K562 (cell line): ENCODE results near the gene SH3BGR. TPM values are rescaled to one million over a fixed set of nuclear protein-coding genes. Genes with fewer than 3 reads are reported as not detected.
A peak's percentile ranks its signal among the peaks of the same experiment; 100 is the strongest.

Experiments
- ATF1 ChIP-seq, 2 experiments: fragments of 450-650 bp in 1 of 2; IDR thresholded peaks; 2 replicates each; pipeline ENCODE4 v1.6.1; 2016; ENCODE audit warnings: missing compliant biosample characterization in 1 of 2, missing genetic modification characterization in 1 of 2
- BACH1 ChIP-seq: fragments of 200-800 bp; sonication (Bioruptor generic); IDR thresholded peaks from 2 replicates; pipeline ENCODE4 v1.6.1; 2016; ENCODE audit warnings: missing genetic modification characterization, missing compliant biosample characterization
- DEAF1 ChIP-seq: fragments of 450-650 bp; formaldehyde crosslinking; IDR thresholded peaks from 2 replicates; pipeline ENCODE4 v1.4.0; 2020; ENCODE audit warnings: mild to moderate bottlenecking, moderate library complexity
- ELF4 ChIP-seq: fragments of 450-650 bp; formaldehyde crosslinking; IDR thresholded peaks from 2 replicates; pipeline ENCODE4 v1.4.0; 2022; ENCODE audit warnings: missing genetic modification characterization
- KLF10 ChIP-seq: fragments of 250-450 bp; sonication (Bioruptor Pico); IDR thresholded peaks from 2 replicates; pipeline ENCODE4 v1.6.1; 2021; ENCODE audit warnings: matching md5 sums
- MAFK ChIP-seq: IDR thresholded peaks from 2 replicates; pipeline ENCODE4 v1.6.1; 2011; ENCODE audit warnings: low read length, improper control_type of control experiment
- MECOM ChIP-seq: fragments of 250-450 bp; sonication (Bioruptor Pico); IDR thresholded peaks from 2 replicates; pipeline ENCODE4 v1.8.0; 2022; ENCODE audit warnings: inconsistent platforms
- MEF2A ChIP-seq: IDR thresholded peaks from 2 replicates; pipeline ENCODE4 v1.6.1; 2011; ENCODE audit warnings: low read depth, mild to moderate bottlenecking, low read length, moderate library complexity; ENCODE audit not compliant: control insufficient read depth
- NRF1 ChIP-seq, 2 experiments: fragments of 450-650 bp; IDR thresholded peaks in 1 of 2; conservative IDR thresholded peaks in 1 of 2; 2 replicates each; pipeline ENCODE4 v1.6.1; 2014; ENCODE audit warnings: mild to moderate bottlenecking in 2 of 2
- POLR2H ChIP-seq: IDR thresholded peaks from 2 replicates; pipeline ENCODE4 v1.6.1; 2016; ENCODE audit warnings: missing genetic modification characterization, low read depth, mild to moderate bottlenecking, control low read depth, missing compliant biosample characterization, moderate library complexity
- PRPF4 ChIP-seq: fragments of 200-400 bp; formaldehyde crosslinking; IDR thresholded peaks from one replicate; pipeline ENCODE4 v1.6.1; 2017; ENCODE audit warnings: low read length, low read depth, mild to moderate bottlenecking; ENCODE audit not compliant: insufficient read depth, poor library complexity, severe bottlenecking
- SAFB ChIP-seq: fragments of 200-400 bp; formaldehyde crosslinking; IDR thresholded peaks from 2 replicates; pipeline ENCODE4 v1.6.1; 2017; ENCODE audit warnings: low read depth, low read length, borderline replicate concordance
- TCF3 ChIP-seq: sonication (generic); formaldehyde crosslinking; IDR thresholded peaks from 2 replicates; pipeline ENCODE4 v1.4.0; 2020; ENCODE audit warnings: mild to moderate bottlenecking, missing genetic modification reagents
- TCF7 ChIP-seq: sonication (generic); IDR thresholded peaks from 2 replicates; pipeline ENCODE4 v1.6.1; 2016; ENCODE audit warnings: antibody characterized with exemption, borderline replicate concordance
- ZBED1 ChIP-seq: IDR thresholded peaks from 2 replicates; pipeline ENCODE4 v1.6.1; 2014
- ZBTB2 ChIP-seq: fragments of 450-650 bp; IDR thresholded peaks from 2 replicates; pipeline ENCODE4 v1.6.1; 2016; ENCODE audit warnings: antibody characterized with exemption
- ZKSCAN1 ChIP-seq: fragments of 150-350 bp; IDR thresholded peaks from 2 replicates; pipeline ENCODE4 v1.6.1; 2016; ENCODE audit warnings: low read depth, low read length
- polyA plus RNA-seq, 8 experiments: library from polyadenylated mRNA; depleted of rRNA in 4 of 8; stranded (reverse) in 5 of 8; unstranded in 3 of 8; fragments of >200 nt; fragmentation: Nextera tagmentation in 2 of 8; fragmentation: Illumina TruSeq in 1 of 8; extraction: Ambion mirVana in 2 of 8; extraction: Trizol in 1 of 8; gene quantifications; 2 replicates each; pipeline versions ENCODE4 v1.2.1 to v1.2.3, GENCODE V29; 2011 to 2014; ENCODE audit warnings: inconsistent platforms in 1 of 8, missing spikeins in 1 of 8
- total RNA-seq, 7 experiments: library from RNA; depleted of rRNA in 6 of 7; stranded (reverse); fragments of >200 nt in 6 of 7; fragmentation: Illumina TruSeq in 2 of 7; extraction: Trizol in 2 of 7; gene quantifications; 2 replicates each; pipeline versions ENCODE4 v1.2.1 to v1.2.3, GENCODE V29; 2011 to 2021; ENCODE audit warnings: low replicate concordance in 1 of 7
- TF ChIP-seq, protein P1 (sequence below): IDR thresholded peaks from 2 replicates; pipeline ENCODE4 v1.6.1; 2014; ENCODE audit warnings: antibody characterized with exemption
- TF ChIP-seq, protein P2 (sequence below): fragments of 450-650 bp; formaldehyde crosslinking; IDR thresholded peaks from 2 replicates; pipeline ENCODE4 v1.4.0; 2020; ENCODE audit warnings: mild to moderate bottlenecking, moderate library complexity
- TF ChIP-seq, protein P3 (sequence below): fragments of 250-450 bp; sonication (Bioruptor Pico); IDR thresholded peaks from 2 replicates; pipeline ENCODE4 v1.8.0; 2021; ENCODE audit warnings: borderline replicate concordance, mild to moderate bottlenecking, moderate library complexity; ENCODE audit not compliant: poor library complexity, severe bottlenecking

SH3BGR gene
- total and polyA plus RNA-seq, 9 of the 15 experiments (the other 6 are each of a cell fraction or from before 2014, with no cell fraction given), result 6.6 to 42.9 (median 25.6) TPM

DNA sequence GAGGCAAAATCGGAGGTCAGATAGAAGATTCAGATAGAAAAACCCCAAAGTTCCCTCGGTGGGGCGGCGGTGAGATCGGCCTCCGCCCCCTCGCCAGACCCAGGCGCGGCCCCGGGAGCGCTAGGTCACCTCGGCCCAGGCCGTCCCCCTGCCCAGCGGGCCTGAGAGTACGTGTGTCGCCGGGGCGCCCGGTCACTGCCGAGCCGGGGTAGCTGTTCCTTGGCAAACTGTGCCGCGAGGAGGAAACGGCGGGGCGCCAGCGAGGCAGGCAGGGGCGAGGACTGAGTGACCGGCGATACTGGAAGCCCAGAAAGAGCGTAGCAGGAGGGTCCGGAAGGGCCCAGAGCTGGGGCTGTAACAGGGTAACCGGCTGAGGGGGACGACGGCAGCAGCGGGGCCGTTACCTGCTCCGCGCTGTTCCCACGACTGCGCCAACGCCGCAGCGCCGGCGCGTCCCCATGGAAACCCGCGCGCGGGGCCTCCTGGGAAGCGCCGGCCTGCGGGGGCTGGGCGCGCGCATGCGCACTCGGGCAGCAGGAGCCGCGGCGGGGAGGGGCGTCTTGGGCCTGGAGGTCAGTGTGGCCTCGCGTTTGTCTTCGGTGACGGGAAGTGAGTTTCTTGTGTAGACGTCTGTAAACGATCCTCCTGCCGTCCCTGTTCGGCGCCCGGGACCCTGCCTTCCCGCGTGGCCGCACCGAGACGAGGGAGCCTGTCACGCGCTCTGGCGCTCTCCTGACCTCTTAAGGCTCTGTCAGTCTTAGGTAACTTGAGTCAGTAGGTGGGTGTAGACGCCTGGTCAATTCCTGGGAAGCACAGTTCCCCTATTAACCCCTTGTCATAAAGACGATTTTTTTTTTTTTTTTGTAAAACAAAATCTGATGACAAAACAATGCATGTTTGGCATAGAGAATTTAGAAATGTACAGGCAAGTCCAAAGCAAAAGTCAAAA is 6.2 kb upstream of the SH3BGR start, which contains the start of gene LCA5L (continued):
- TF ChIP-seq ATF1 (CRISPR knock-in tag; IDR thresholded peaks at IDR 0.05) (peak; percentile 2; the same call in 1 of the 2 replicates), ATF1 (tag; IDR thresholded peaks at IDR 0.05) (peak; percentile 79), NRF1 (conservative IDR thresholded peaks at IDR 0.05 in 1 of 2, IDR thresholded peaks at IDR 0.05 in 1 of 2) (peak; percentile 98 to 99), TCF3 (CRISPR knock-in tag) (peak; percentile 9; the same call in 1 of the 2 replicates), ZKSCAN1 (peak; percentile 64; the same call in 1 of the 2 replicates), BACH1 (tag) (peak; percentile 52; the same call in 1 of the 2 replicates), ZBED1 (no peak), MECOM (CRISPR knock-in tag) (peak; percentile 55; the same call in 1 of the 2 replicates), ZBTB2 (peak; percentile 95), MAFK (no peak), KLF10 (CRISPR knock-in tag) (no peak), ELF4 (CRISPR knock-in tag) (0 out of 2 replicates have a peak, but pooled peaks have one; percentile 44), POLR2H (tag) (peak; percentile 92), TCF7 (no peak), SAFB (0 out of 2 replicates have a peak, but pooled peaks have one; percentile 46), DEAF1 (peak; percentile 51; the same call in 1 of the 2 replicates), MEF2A (no peak), PRPF4 (no peak)
- TF ChIP-seq, protein P1, sequence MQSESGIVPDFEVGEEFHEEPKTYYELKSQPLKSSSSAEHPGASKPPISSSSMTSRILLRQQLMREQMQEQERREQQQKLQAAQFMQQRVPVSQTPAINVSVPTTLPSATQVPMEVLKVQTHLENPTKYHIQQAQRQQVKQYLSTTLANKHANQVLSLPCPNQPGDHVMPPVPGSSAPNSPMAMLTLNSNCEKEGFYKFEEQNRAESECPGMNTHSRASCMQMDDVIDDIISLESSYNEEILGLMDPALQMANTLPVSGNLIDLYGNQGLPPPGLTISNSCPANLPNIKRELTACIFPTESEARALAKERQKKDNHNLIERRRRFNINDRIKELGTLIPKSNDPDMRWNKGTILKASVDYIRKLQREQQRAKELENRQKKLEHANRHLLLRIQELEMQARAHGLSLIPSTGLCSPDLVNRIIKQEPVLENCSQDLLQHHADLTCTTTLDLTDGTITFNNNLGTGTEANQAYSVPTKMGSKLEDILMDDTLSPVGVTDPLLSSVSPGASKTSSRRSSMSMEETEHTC, result peak; percentile 90
- TF ChIP-seq, protein P2, sequence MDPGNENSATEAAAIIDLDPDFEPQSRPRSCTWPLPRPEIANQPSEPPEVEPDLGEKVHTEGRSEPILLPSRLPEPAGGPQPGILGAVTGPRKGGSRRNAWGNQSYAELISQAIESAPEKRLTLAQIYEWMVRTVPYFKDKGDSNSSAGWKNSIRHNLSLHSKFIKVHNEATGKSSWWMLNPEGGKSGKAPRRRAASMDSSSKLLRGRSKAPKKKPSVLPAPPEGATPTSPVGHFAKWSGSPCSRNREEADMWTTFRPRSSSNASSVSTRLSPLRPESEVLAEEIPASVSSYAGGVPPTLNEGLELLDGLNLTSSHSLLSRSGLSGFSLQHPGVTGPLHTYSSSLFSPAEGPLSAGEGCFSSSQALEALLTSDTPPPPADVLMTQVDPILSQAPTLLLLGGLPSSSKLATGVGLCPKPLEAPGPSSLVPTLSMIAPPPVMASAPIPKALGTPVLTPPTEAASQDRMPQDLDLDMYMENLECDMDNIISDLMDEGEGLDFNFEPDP (CRISPR knock-in tag), result no peak
- TF ChIP-seq, protein P3, sequence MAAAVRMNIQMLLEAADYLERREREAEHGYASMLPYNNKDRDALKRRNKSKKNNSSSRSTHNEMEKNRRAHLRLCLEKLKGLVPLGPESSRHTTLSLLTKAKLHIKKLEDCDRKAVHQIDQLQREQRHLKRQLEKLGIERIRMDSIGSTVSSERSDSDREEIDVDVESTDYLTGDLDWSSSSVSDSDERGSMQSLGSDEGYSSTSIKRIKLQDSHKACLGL (CRISPR knock-in tag), result no peak
